ENCODE data around the gene RPS8.

RPS8 gene

GRCh38 chr1:44788120-44788860 lies 12.9 kb downstream of the RPS8 start, which contains the start of gene BEST4:
TSS of gene BEST4 (minus strand) at chr1:44788170. CDS start at chr1:44787705, 465 bp downstream.
- Histone ChIP-seq H3K18ac (ENCODE audit: low read length) (no peak within 1 kb of the TSS), H3K9ac (ENCODE audit: low read depth, low read length, poor library complexity) (no peak within 1 kb of the TSS), H3K4ac (ENCODE audit: low read length) (no peak within 1 kb of the TSS), H2BK15ac (ENCODE audit: low read length) (no peak within 1 kb of the TSS), H3K23ac (ENCODE audit: low read depth, low read length, poor library complexity) (no peak within 1 kb of the TSS), H3K79me1 (ENCODE audit: low read depth, low read length) (no peaks in the 10 kb centered on the region), H3K4me1 (ENCODE audit: control insufficient read depth in 2 of 2, insufficient read depth in 1 of 2, low read depth in 1 of 2, low read length in 2 of 2) (peaks cover 10 to 15% of the 10 kb centered on the region in 2 donors), H2BK120ac (ENCODE audit: low read depth, low read length) (peak within 1 kb of the TSS; percentile 19), H3K36me3 (replicated peaks in 1 of 2; ENCODE audit: control insufficient read depth in 2 of 2, insufficient read depth in 2 of 2, low read length in 2 of 2) (no peaks in the 10 kb centered on the region), H2BK12ac (ENCODE audit: low read length) (peak within 1 kb of the TSS; percentile 82), H4K91ac (ENCODE audit: low read depth, low read length, poor library complexity) (no peak within 1 kb of the TSS), H2AFZ (ENCODE audit: low read length) (peak within 1 kb of the TSS; percentile 25), H3K14ac (ENCODE audit: low read length) (no peak within 1 kb of the TSS), H3K27me3 (ENCODE audit: control insufficient read depth in 3 of 3, insufficient read depth in 3 of 3, low read depth in 1 of 3, low read length in 3 of 3) (peaks cover 0 to 26% (median 3%) of the 10 kb centered on the region in 3 experiments), H3K9me3 (replicated peaks in 1 of 2; ENCODE audit: control insufficient read depth in 2 of 2, insufficient read depth in 1 of 2, low read depth in 1 of 2, low read length in 2 of 2) (no peaks in the 10 kb centered on the region), H3K27ac (replicated peaks; ENCODE audit: low read length) (no peak within 1 kb of the TSS), H2AK5ac (ENCODE audit: low read depth, low read length) (peak within 1 kb of the TSS; percentile 38), H3K4me2 (ENCODE audit: insufficient read depth, low read length, poor library complexity, severe bottlenecking) (no peak within 1 kb of the TSS), H3K4me3 (ENCODE audit: low read length in 2 of 2) (no peak within 1 kb of the TSS), H2BK5ac (ENCODE audit: low read length) (no peak within 1 kb of the TSS), H4K8ac (ENCODE audit: low read depth, low read length) (no peak within 1 kb of the TSS)
- no peak for DNase-seq (ENCODE audit: low spot score)
- WGBS, 2 donors (ENCODE audit: extremely low coverage in 2 of 2, insufficient read length in 2 of 2, insufficient replicate concordance in 1 of 2): no CpG with 5 or more reads among the region's 9 CpGs

- Histone ChIP-seq H3K4me1 (ENCODE audit: control insufficient read depth in 2 of 2, insufficient read depth in 1 of 2, low read depth in 1 of 2, low read length in 2 of 2) (peaks cover 9 to 10% of the 10 kb centered on the region in 2 donors), H3K14ac (ENCODE audit: low read length) (peak overlapping the region; percentile 38), H3K9ac (ENCODE audit: low read depth, low read length, poor library complexity) (no peak overlapping the region), H4K8ac (ENCODE audit: low read depth, low read length) (peak overlapping the region; percentile 17), H2BK12ac (ENCODE audit: low read length) (no peak overlapping the region), H2AFZ (ENCODE audit: low read length) (peak overlapping the region; percentile 2), H3K4ac (ENCODE audit: low read length) (no peak overlapping the region), H2BK5ac (ENCODE audit: low read length) (peak overlapping the region; percentile 53), H3K18ac (ENCODE audit: low read length) (peak overlapping the region; percentile 48), H4K91ac (ENCODE audit: low read depth, low read length, poor library complexity) (no peak overlapping the region), H3K36me3 (replicated peaks in 1 of 2; ENCODE audit: control insufficient read depth in 2 of 2, insufficient read depth in 2 of 2, low read length in 2 of 2) (no peaks in the 10 kb centered on the region), H3K4me2 (ENCODE audit: insufficient read depth, low read length, poor library complexity, severe bottlenecking) (no peak overlapping the region), H2BK15ac (ENCODE audit: low read length) (peak overlapping the region; percentile 37), H3K27ac (replicated peaks; ENCODE audit: low read length) (no peak overlapping the region), H3K79me1 (ENCODE audit: low read depth, low read length) (no peaks in the 10 kb centered on the region), H2AK5ac (ENCODE audit: low read depth, low read length) (peak overlapping the region; percentile 88), H3K27me3 (ENCODE audit: control insufficient read depth in 3 of 3, insufficient read depth in 3 of 3, low read depth in 1 of 3, low read length in 3 of 3) (peaks cover 0 to 16% (median 3%) of the 10 kb centered on the region in 3 experiments), H2BK120ac (ENCODE audit: low read depth, low read length) (peak overlapping the region; percentile 72), H3K23ac (ENCODE audit: low read depth, low read length, poor library complexity) (no peak overlapping the region), H3K9me3 (replicated peaks in 1 of 2; ENCODE audit: control insufficient read depth in 2 of 2, insufficient read depth in 1 of 2, low read depth in 1 of 2, low read length in 2 of 2) (no peaks in the 10 kb centered on the region), H3K4me3 (ENCODE audit: low read length in 2 of 2) (no peak overlapping the region)
- WGBS, 2 donors (ENCODE audit: extremely low coverage in 2 of 2, insufficient read length in 2 of 2, insufficient replicate concordance in 1 of 2): no CpG with 5 or more reads among the region's 7 CpGs
- no peak for DNase-seq (ENCODE audit: low spot score)
Observed at GRCh38 chr1:44790968-44791801, 15.8 kb downstream of the RPS8 start.

- H3K4ac ChIP-seq (ENCODE audit: low read length): no peak overlapping the region
- H3K18ac ChIP-seq (ENCODE audit: low read length): peak overlapping the region; percentile 2
- no peak overlapping the region for H3K27ac ChIP-seq (replicated peaks; ENCODE audit: low read length)
- H3K27me3 ChIP-seq (ENCODE audit: control insufficient read depth in 3 of 3, insufficient read depth in 3 of 3, low read depth in 1 of 3, low read length in 3 of 3): peaks cover 0 to 3% (median 0%) of the 10 kb centered on the region in 3 experiments
- H3K4me2 ChIP-seq (ENCODE audit: insufficient read depth, low read length, poor library complexity, severe bottlenecking): no peak overlapping the region
- no peak for DNase-seq (ENCODE audit: low spot score)
- H3K23ac ChIP-seq (ENCODE audit: low read depth, low read length, poor library complexity): no peak overlapping the region
- H3K9ac ChIP-seq (ENCODE audit: low read depth, low read length, poor library complexity): no peak overlapping the region
- H3K4me1 ChIP-seq (ENCODE audit: control insufficient read depth in 2 of 2, insufficient read depth in 1 of 2, low read depth in 1 of 2, low read length in 2 of 2): peaks cover 2 to 5% of the 10 kb centered on the region in 2 donors
- no peak overlapping the region for H3K4me3 ChIP-seq (ENCODE audit: low read length in 2 of 2)
- H3K9me3 ChIP-seq (replicated peaks in 1 of 2; ENCODE audit: control insufficient read depth in 2 of 2, insufficient read depth in 1 of 2, low read depth in 1 of 2, low read length in 2 of 2): no peaks in the 10 kb centered on the region
- no peak overlapping the region for H4K8ac ChIP-seq (ENCODE audit: low read depth, low read length)
- H2AK5ac ChIP-seq (ENCODE audit: low read depth, low read length): peak overlapping the region; percentile 53
- H3K14ac ChIP-seq (ENCODE audit: low read length): no peak overlapping the region
- H2AFZ ChIP-seq (ENCODE audit: low read length): peak overlapping the region; percentile 63
- no peak overlapping the region for H2BK120ac ChIP-seq (ENCODE audit: low read depth, low read length)
- no peak overlapping the region for H2BK15ac ChIP-seq (ENCODE audit: low read length)
- no peaks in the 10 kb centered on the region for H3K79me1 ChIP-seq (ENCODE audit: low read depth, low read length)
- H2BK5ac ChIP-seq (ENCODE audit: low read length): no peak overlapping the region
- no peak overlapping the region for H2BK12ac ChIP-seq (ENCODE audit: low read length)
- no peaks in the 10 kb centered on the region for H3K36me3 ChIP-seq (replicated peaks in 1 of 2; ENCODE audit: control insufficient read depth in 2 of 2, insufficient read depth in 2 of 2, low read length in 2 of 2)
- no peak overlapping the region for H4K91ac ChIP-seq (ENCODE audit: low read depth, low read length, poor library complexity)
- WGBS, 2 donors (ENCODE audit: extremely low coverage in 2 of 2, insufficient read length in 2 of 2, insufficient replicate concordance in 1 of 2): no CpG with 5 or more reads among the region's 9 CpGs
Observed at GRCh38 chr1:44792736-44793502, 17.6 kb downstream of the RPS8 start.

Measured in neuronal stem cell (in vitro differentiated cells).